ENCODE measurements around the gene PCDH9.
A peak's percentile ranks its signal among the peaks of the same experiment; 100 is the strongest.

PCDH9 gene

GRCh38 chr13:67023130-67023876 is 206.8 kb downstream of the PCDH9 start:
- WGBS (ENCODE audit: extremely low coverage, insufficient coverage, low lambda C conversion rate) = no CpG with 5 or more reads among the region's 4 CpGs
- H2BK15ac ChIP-seq (replicated peaks; ENCODE audit: low read depth) = no peak overlapping the region
- no peak overlapping the region for H3K4ac ChIP-seq (ENCODE audit: low read depth, low read length)
- no peak overlapping the region for H2BK120ac ChIP-seq (ENCODE audit: low read depth, low read length)
- no peaks in the 10 kb centered on the region for H3K79me2 ChIP-seq (ENCODE audit: control insufficient read depth, insufficient read depth, low read length)
- no peak overlapping the region for H4K8ac ChIP-seq (ENCODE audit: low read depth, low read length)
- no peak overlapping the region for H2BK5ac ChIP-seq (ENCODE audit: low read length)
- no peaks in the 10 kb centered on the region for H3K36me3 ChIP-seq (ENCODE audit: control insufficient read depth, insufficient read depth, low read length)
- no peaks in the 10 kb centered on the region for H3K4me1 ChIP-seq (ENCODE audit: control insufficient read depth, low read depth, low read length)
- H3K27me3 ChIP-seq (ENCODE audit: insufficient read depth, low read length, poor library complexity) = no peaks in the 10 kb centered on the region
- H3K23ac ChIP-seq (ENCODE audit: low read length) = no peak overlapping the region
- H3K4me2 ChIP-seq (ENCODE audit: low read length) = no peak overlapping the region
- no peak overlapping the region for H3K9ac ChIP-seq (ENCODE audit: low read length)
- no peak overlapping the region for H2AK5ac ChIP-seq (ENCODE audit: low read length)
- H3K56ac ChIP-seq (ENCODE audit: low read length) = no peak overlapping the region
- no peaks in the 10 kb centered on the region for H3K79me1 ChIP-seq (ENCODE audit: low read length)
- no peak overlapping the region for H3K18ac ChIP-seq (ENCODE audit: low read length)
- no peak overlapping the region for H3K4me3 ChIP-seq (ENCODE audit: low read length)
- H4K5ac ChIP-seq (ENCODE audit: low read length) = no peak overlapping the region
- peak; percentile 61 for DNase-seq
- H3K27ac ChIP-seq (ENCODE audit: low read depth, low read length) = no peak overlapping the region

DNA sequence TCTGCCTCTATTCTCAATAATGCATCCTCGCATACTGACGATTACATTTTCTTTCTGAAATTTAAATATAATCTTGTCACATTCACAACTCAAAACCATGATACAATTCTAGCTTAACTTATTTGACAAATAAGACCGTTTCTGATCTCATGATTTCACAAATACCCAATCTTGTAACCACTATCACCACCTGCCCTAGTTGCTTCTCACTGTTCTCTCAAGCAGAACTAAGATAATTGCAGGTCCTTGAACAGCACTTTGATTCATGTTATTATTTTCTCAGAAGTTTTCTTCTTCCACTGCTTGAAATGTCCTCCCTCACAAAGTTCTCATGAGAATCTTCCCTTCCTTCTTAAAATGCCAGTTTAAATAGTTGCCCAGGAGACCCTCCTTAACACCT is 211.4 kb downstream of the PCDH9 start:
- no peaks in the 10 kb centered on the region for H3K27me3 ChIP-seq (ENCODE audit: insufficient read depth, low read length, poor library complexity)
- no peaks in the 10 kb centered on the region for H3K4me1 ChIP-seq (ENCODE audit: control insufficient read depth, low read depth, low read length)
- H2BK5ac ChIP-seq (ENCODE audit: low read length) = no peak overlapping the region

GRCh38 chr13:67017276-67017675 is 212.9 kb downstream of the PCDH9 start:
- H3K4me3 ChIP-seq (ENCODE audit: low read length) = no peak overlapping the region
- H3K23ac ChIP-seq (ENCODE audit: low read length) = no peak overlapping the region
- no peaks in the 10 kb centered on the region for H3K4me1 ChIP-seq (ENCODE audit: control insufficient read depth, low read depth, low read length)
- no peak overlapping the region for H3K27ac ChIP-seq (ENCODE audit: low read depth, low read length)
- H3K36me3 ChIP-seq (ENCODE audit: control insufficient read depth, insufficient read depth, low read length) = no peaks in the 10 kb centered on the region
- no peak overlapping the region for H4K8ac ChIP-seq (ENCODE audit: low read depth, low read length)
- H2BK15ac ChIP-seq (replicated peaks; ENCODE audit: low read depth) = no peak overlapping the region
- no peaks in the 10 kb centered on the region for H3K79me2 ChIP-seq (ENCODE audit: control insufficient read depth, insufficient read depth, low read length)
- no peaks in the 10 kb centered on the region for H3K79me1 ChIP-seq (ENCODE audit: low read length)
- H2BK5ac ChIP-seq (ENCODE audit: low read length) = no peak overlapping the region
- H4K5ac ChIP-seq (ENCODE audit: low read length) = no peak overlapping the region
- DNase-seq = no peak
- H3K27me3 ChIP-seq (ENCODE audit: insufficient read depth, low read length, poor library complexity) = no peaks in the 10 kb centered on the region
- no peak overlapping the region for H3K4ac ChIP-seq (ENCODE audit: low read depth, low read length)
- no CpG with 5 or more reads among the region's 2 CpGs for WGBS (ENCODE audit: extremely low coverage, insufficient coverage, low lambda C conversion rate)
- H2BK120ac ChIP-seq (ENCODE audit: low read depth, low read length) = no peak overlapping the region
- H3K4me2 ChIP-seq (ENCODE audit: low read length) = no peak overlapping the region
- H2AK5ac ChIP-seq (ENCODE audit: low read length) = no peak overlapping the region
- H3K18ac ChIP-seq (ENCODE audit: low read length) = no peak overlapping the region
- H3K56ac ChIP-seq (ENCODE audit: low read length) = no peak overlapping the region
- H3K9ac ChIP-seq (ENCODE audit: low read length) = no peak overlapping the region

More for the DNA sequence above, 211.4 kb downstream of the PCDH9 start:
- Histone ChIP-seq H3K79me1 (ENCODE audit: low read length) (no peaks in the 10 kb centered on the region), H4K8ac (ENCODE audit: low read depth, low read length) (no peak overlapping the region), H3K9ac (ENCODE audit: low read length) (no peak overlapping the region), H3K4me2 (ENCODE audit: low read length) (no peak overlapping the region), H3K56ac (ENCODE audit: low read length) (no peak overlapping the region), H3K36me3 (ENCODE audit: control insufficient read depth, insufficient read depth, low read length) (no peaks in the 10 kb centered on the region), H2BK120ac (ENCODE audit: low read depth, low read length) (no peak overlapping the region), H3K4ac (ENCODE audit: low read depth, low read length) (no peak overlapping the region), H3K18ac (ENCODE audit: low read length) (no peak overlapping the region), H3K23ac (ENCODE audit: low read length) (no peak overlapping the region), H3K79me2 (ENCODE audit: control insufficient read depth, insufficient read depth, low read length) (no peaks in the 10 kb centered on the region), H3K4me3 (ENCODE audit: low read length) (no peak overlapping the region), H2AK5ac (ENCODE audit: low read length) (no peak overlapping the region), H4K5ac (ENCODE audit: low read length) (no peak overlapping the region), H2BK15ac (replicated peaks; ENCODE audit: low read depth) (no peak overlapping the region), H3K27ac (ENCODE audit: low read depth, low read length) (no peak overlapping the region)
- DNase-seq = no peak
- no CpG with 5 or more reads among the region's 3 CpGs for WGBS (ENCODE audit: extremely low coverage, insufficient coverage, low lambda C conversion rate)

- H3K4me2 ChIP-seq (ENCODE audit: low read length) = no peak overlapping the region
- H3K36me3 ChIP-seq (ENCODE audit: control insufficient read depth, insufficient read depth, low read length) = no peaks in the 10 kb centered on the region
- no peaks in the 10 kb centered on the region for H3K79me1 ChIP-seq (ENCODE audit: low read length)
- H2AK5ac ChIP-seq (ENCODE audit: low read length) = no peak overlapping the region
- H2BK120ac ChIP-seq (ENCODE audit: low read depth, low read length) = no peak overlapping the region
- H4K5ac ChIP-seq (ENCODE audit: low read length) = no peak overlapping the region
- H3K4me3 ChIP-seq (ENCODE audit: low read length) = no peak overlapping the region
- no peak overlapping the region for H3K27ac ChIP-seq (ENCODE audit: low read depth, low read length)
- no peak overlapping the region for H3K9ac ChIP-seq (ENCODE audit: low read length)
- H3K56ac ChIP-seq (ENCODE audit: low read length) = no peak overlapping the region
- no CpG with 5 or more reads among the region's 2 CpGs for WGBS (ENCODE audit: extremely low coverage, insufficient coverage, low lambda C conversion rate)
- no peak overlapping the region for H3K18ac ChIP-seq (ENCODE audit: low read length)
- H3K79me2 ChIP-seq (ENCODE audit: control insufficient read depth, insufficient read depth, low read length) = no peaks in the 10 kb centered on the region
- no peak overlapping the region for H2BK5ac ChIP-seq (ENCODE audit: low read length)
- DNase-seq = no peak
- H4K8ac ChIP-seq (ENCODE audit: low read depth, low read length) = no peak overlapping the region
- no peaks in the 10 kb centered on the region for H3K27me3 ChIP-seq (ENCODE audit: insufficient read depth, low read length, poor library complexity)
- no peak overlapping the region for H3K23ac ChIP-seq (ENCODE audit: low read length)
- no peaks in the 10 kb centered on the region for H3K4me1 ChIP-seq (ENCODE audit: control insufficient read depth, low read depth, low read length)
- H2BK15ac ChIP-seq (replicated peaks; ENCODE audit: low read depth) = no peak overlapping the region
- H3K4ac ChIP-seq (ENCODE audit: low read depth, low read length) = no peak overlapping the region
Observed at GRCh38 chr13:67015976-67016600, 214.0 kb downstream of the PCDH9 start.

DNA sequence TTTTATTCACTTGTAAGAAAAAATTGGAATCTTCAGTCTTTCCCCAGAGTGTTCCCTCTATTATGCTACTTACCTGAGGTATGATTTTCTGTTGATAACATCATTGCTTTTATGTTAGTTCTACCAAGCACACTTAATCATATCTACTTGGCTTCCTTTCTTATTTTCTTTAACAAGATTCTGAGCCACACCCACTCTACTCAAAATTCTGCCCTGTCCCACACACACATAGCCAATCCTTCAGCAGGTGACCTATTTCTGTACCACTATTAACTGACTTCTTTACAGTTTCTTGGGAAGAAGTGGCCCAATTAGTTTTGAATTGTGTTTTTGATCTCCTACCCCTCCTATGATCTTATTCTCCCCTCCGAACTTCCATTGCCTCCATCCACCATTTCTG is 215.7 kb downstream of the PCDH9 start:
- Histone ChIP-seq H3K23ac (ENCODE audit: low read length) (no peak overlapping the region), H4K8ac (ENCODE audit: low read depth, low read length) (no peak overlapping the region), H3K4me2 (ENCODE audit: low read length) (no peak overlapping the region), H3K27ac (ENCODE audit: low read depth, low read length) (no peak overlapping the region), H3K27me3 (ENCODE audit: insufficient read depth, low read length, poor library complexity) (no peaks in the 10 kb centered on the region), H3K56ac (ENCODE audit: low read length) (no peak overlapping the region), H3K18ac (ENCODE audit: low read length) (no peak overlapping the region), H2BK120ac (ENCODE audit: low read depth, low read length) (no peak overlapping the region), H3K4me1 (ENCODE audit: control insufficient read depth, low read depth, low read length) (no peaks in the 10 kb centered on the region), H2BK15ac (replicated peaks; ENCODE audit: low read depth) (no peak overlapping the region), H2AK5ac (ENCODE audit: low read length) (no peak overlapping the region), H3K36me3 (ENCODE audit: control insufficient read depth, insufficient read depth, low read length) (no peaks in the 10 kb centered on the region), H4K5ac (ENCODE audit: low read length) (no peak overlapping the region), H2BK5ac (ENCODE audit: low read length) (no peak overlapping the region), H3K9ac (ENCODE audit: low read length) (no peak overlapping the region), H3K4ac (ENCODE audit: low read depth, low read length) (no peak overlapping the region), H3K79me1 (ENCODE audit: low read length) (no peaks in the 10 kb centered on the region), H3K79me2 (ENCODE audit: control insufficient read depth, insufficient read depth, low read length) (no peaks in the 10 kb centered on the region), H3K4me3 (ENCODE audit: low read length) (no peak overlapping the region)
- no CpG with 5 or more reads among the region's 1 CpG for WGBS (ENCODE audit: extremely low coverage, insufficient coverage, low lambda C conversion rate)
- no peak for DNase-seq
